ENCODE measurements around the gene TCF7L1.

- TF ChIP-seq, protein P1, sequence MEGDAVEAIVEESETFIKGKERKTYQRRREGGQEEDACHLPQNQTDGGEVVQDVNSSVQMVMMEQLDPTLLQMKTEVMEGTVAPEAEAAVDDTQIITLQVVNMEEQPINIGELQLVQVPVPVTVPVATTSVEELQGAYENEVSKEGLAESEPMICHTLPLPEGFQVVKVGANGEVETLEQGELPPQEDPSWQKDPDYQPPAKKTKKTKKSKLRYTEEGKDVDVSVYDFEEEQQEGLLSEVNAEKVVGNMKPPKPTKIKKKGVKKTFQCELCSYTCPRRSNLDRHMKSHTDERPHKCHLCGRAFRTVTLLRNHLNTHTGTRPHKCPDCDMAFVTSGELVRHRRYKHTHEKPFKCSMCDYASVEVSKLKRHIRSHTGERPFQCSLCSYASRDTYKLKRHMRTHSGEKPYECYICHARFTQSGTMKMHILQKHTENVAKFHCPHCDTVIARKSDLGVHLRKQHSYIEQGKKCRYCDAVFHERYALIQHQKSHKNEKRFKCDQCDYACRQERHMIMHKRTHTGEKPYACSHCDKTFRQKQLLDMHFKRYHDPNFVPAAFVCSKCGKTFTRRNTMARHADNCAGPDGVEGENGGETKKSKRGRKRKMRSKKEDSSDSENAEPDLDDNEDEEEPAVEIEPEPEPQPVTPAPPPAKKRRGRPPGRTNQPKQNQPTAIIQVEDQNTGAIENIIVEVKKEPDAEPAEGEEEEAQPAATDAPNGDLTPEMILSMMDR (conservative IDR thresholded peaks at IDR 0.05; ENCODE audit: low read length) = no peak
- no peak for TF ChIP-seq EZH2phosphoT487 (IDR thresholded peaks at IDR 0.05; ENCODE audit: borderline replicate concordance, low read depth, low read length)
Observed at GRCh38 chr2:85310330-85310729, 177.1 kb downstream of the TCF7L1 start.

All from OCI-LY7 (cell line).